22Rv1 (cell line): ENCODE data around the gene GFRAL.

ENCODE experiments used
- CTCF ChIP-seq: fragments of 450-650 bp; IDR thresholded peaks from 2 replicates; pipeline ENCODE4 v1.5.1; 2017; ENCODE audit warnings: mild to moderate bottlenecking
- ZFX ChIP-seq: fragments of 450-650 bp; IDR thresholded peaks from 2 replicates; pipeline ENCODE4 v1.6.1; 2017; ENCODE audit warnings: antibody characterized with exemption, borderline replicate concordance

DNA sequence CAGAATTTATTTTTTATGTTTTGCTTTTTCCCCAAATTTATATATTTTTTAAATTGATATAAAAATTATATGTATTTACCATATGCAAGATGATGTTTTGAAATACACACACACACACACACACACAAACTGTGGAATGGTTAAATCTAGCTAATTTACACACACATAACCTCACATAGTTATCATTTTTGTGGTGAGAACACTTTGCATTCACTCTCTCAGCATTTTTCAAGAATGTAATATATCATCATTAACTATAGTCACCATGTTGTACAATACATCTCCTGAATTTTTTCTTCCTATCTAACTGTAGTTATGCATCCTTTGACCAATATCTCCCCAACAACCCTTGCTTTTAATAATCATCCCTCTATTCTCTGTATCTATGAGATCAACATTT lies 52.2 kb downstream of the GFRAL start:
- no peak for TF ChIP-seq CTCF
- TF ChIP-seq ZFX: no peak
